ENCODE results near the gene IFT122.

DNA sequence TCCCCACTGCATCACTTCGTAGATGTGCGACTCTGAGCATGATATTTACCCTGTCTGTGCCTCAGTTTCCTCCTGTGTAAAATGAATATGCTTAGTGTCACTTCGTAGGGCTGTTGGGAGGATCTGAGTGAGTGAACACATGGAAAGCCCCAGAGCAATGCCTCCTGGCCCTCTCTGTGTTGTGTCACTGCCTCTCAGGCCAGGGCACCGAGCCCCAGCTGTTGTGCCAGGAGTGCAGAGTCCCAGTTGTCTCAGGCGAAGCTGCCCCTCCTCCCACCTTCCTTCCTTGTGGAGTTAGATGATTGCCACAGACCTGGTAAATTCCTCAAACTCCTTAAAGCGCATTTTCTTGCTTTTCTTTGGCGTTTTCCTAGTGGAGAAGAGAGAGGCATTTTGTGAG, 37.8 kb upstream of the IFT122 start:
- TF ChIP-seq CTCF (IDR thresholded peaks at IDR 0.05) (no peak), POLR2A (IDR thresholded peaks at IDR 0.05) (no peak)
